K562 (cell line): ENCODE data around the gene SLC2A2. TPM values are rescaled to one million over a fixed set of nuclear protein-coding genes. Genes with fewer than 3 reads are reported as not detected.

ENCODE experiments used
- ATAC-seq: fragments of 200-7000 bp; cut with Tn5 transposase; 3 replicates; pipeline ENCODE4 v1.9.1; 2020; ENCODE audit warnings: moderate library complexity
- BruUV-seq: library from RNA; stranded (reverse); fragments of 400-500 nt; replicated peaks from 2 replicates; lab custom pipeline; 2021; lab: Mats Ljungman, UMichigan
- CTCF ChIA-PET: fragments of 300-600 bp; formaldehyde crosslinking; extraction: SDS; loops from one replicate; lab custom pipeline; 2021; ENCODE audit warnings: low intra/inter-chr PET ratio; lab: Yijun Ruan, JAX
- POLR2A ChIA-PET: fragments of 300-600, 350-650 bp; sonication (Branson Sonifier 250); formaldehyde crosslinking; extraction: SDS; loops from one replicate; lab custom pipeline; 2021; ENCODE audit warnings: antibody characterized with exemption, inconsistent platforms; lab: Yijun Ruan, JAX
- DNase-seq, 4 experiments: peaks; one replicate each; pipeline versions ENCODE4 v3.0.0 to v3.0.0-alpha.2; 2011 to 2018; ENCODE audit warnings: low spot score in 3 of 4, mixed read lengths in 3 of 4; ENCODE audit errors: extremely low read depth in 1 of 4
- FAIRE-seq: peaks from 2 replicates; lab custom pipeline; 2011; peaks lifted over from hg19 to GRCh38; lab: Jason Lieb, UNC
- H2AFZ ChIP-seq: 2 replicates; pipeline ENCODE4 v1.6.0; 2011; ENCODE audit warnings: low read depth, low read length, control low read depth, inconsistent platforms
- H3K27ac ChIP-seq: fragments of 200-600 bp; 3 replicates; pipeline ENCODE4 v1.8.0; 2011; ENCODE audit warnings: low read depth, mild to moderate bottlenecking, control low read depth, inconsistent platforms, low read length, moderate library complexity, mixed read lengths; ENCODE audit errors: extremely low read depth
- H3K27me3 ChIP-seq, 2 experiments: fragments of 300-600 bp in 1 of 2; 2 replicates in 1 of 2; 3 replicates in 1 of 2; pipeline versions ENCODE4 v1.6.0 to v1.8.0; 2011; ENCODE audit warnings: inconsistent platforms in 2 of 2, low read length in 2 of 2, mild to moderate bottlenecking in 1 of 2, mixed read lengths in 1 of 2, moderate library complexity in 1 of 2; ENCODE audit not compliant: control insufficient read depth in 2 of 2, insufficient read depth in 2 of 2
- H3K36me3 ChIP-seq: fragments of 300-600 bp; 3 replicates; pipeline ENCODE4 v1.8.0; 2011; ENCODE audit warnings: mild to moderate bottlenecking, low read length, inconsistent platforms; ENCODE audit not compliant: control insufficient read depth, insufficient read depth
- H3K4me1 ChIP-seq, 2 experiments: fragments of 200-600 bp in 1 of 2; replicated peaks in 1 of 2; 2 replicates in 1 of 2; 3 replicates in 1 of 2; pipeline versions ENCODE4 v1.5.1 to v1.8.0; 2011; ENCODE audit warnings: inconsistent platforms in 2 of 2, low read length in 2 of 2, mild to moderate bottlenecking in 1 of 2, mixed read lengths in 1 of 2, moderate library complexity in 1 of 2; ENCODE audit not compliant: control insufficient read depth in 2 of 2, insufficient read depth in 2 of 2
- H3K4me2 ChIP-seq: 2 replicates; pipeline ENCODE4 v1.6.1; 2011; ENCODE audit warnings: low read length, control low read depth, inconsistent platforms, mixed read lengths; ENCODE audit not compliant: insufficient read depth
- H3K4me3 ChIP-seq: fragments of 200-600 bp; sonication (generic), shearing (Covaris generic); 2 replicates; pipeline ENCODE4 v1.5.1; 2016; ENCODE audit warnings: control low read depth, inconsistent platforms
- H3K79me2 ChIP-seq: fragments of 200-600 bp; 3 replicates; pipeline ENCODE4 v1.8.0; 2011; ENCODE audit warnings: low read length, inconsistent platforms; ENCODE audit not compliant: control insufficient read depth, insufficient read depth
- H3K9ac ChIP-seq, 2 experiments: 2 replicates each; pipeline versions ENCODE4 v1.6.0 to v1.6.1; 2011; ENCODE audit warnings: low read depth in 2 of 2, low read length in 2 of 2, control low read depth in 1 of 2, inconsistent platforms in 1 of 2, mild to moderate bottlenecking in 1 of 2, mixed read lengths in 1 of 2; ENCODE audit not compliant: insufficient read depth in 1 of 2
- H3K9me1 ChIP-seq: one replicate; pipeline ENCODE4 v1.6.0; 2011; ENCODE audit warnings: inconsistent platforms, mild to moderate bottlenecking, low read length, moderate library complexity; ENCODE audit not compliant: control insufficient read depth, insufficient read depth
- H3K9me3 ChIP-seq: replicated peaks from 2 replicates; pipeline ENCODE4 v1.5.1; 2011; ENCODE audit warnings: low read depth, low read length, inconsistent platforms; ENCODE audit not compliant: control insufficient read depth, insufficient read depth
- H4K20me1 ChIP-seq: replicated peaks from 2 replicates; pipeline ENCODE4 v1.6.1; 2011; ENCODE audit warnings: low read length, inconsistent platforms, mixed read lengths; ENCODE audit not compliant: control insufficient read depth, insufficient read depth
- CBFB ChIP-seq: sonication (generic); formaldehyde crosslinking; IDR thresholded peaks from 2 replicates; pipeline ENCODE4 v1.4.0; 2020; ENCODE audit warnings: mild to moderate bottlenecking, missing genetic modification reagents
- CEBPZ ChIP-seq: fragments of 150-350 bp; IDR thresholded peaks from 2 replicates; pipeline ENCODE4 v1.6.1; 2014; ENCODE audit warnings: low read depth, mild to moderate bottlenecking, low read length, borderline replicate concordance
- ETV6 ChIP-seq, 3 experiments: fragments of 150-350 bp in 1 of 3; sonication (generic) in 1 of 3; formaldehyde crosslinking in 1 of 3; IDR thresholded peaks; 2 replicates each; pipeline versions ENCODE4 v1.6.1 to v1.8.0; 2014 to 2022; ENCODE audit warnings: borderline replicate concordance in 2 of 3, low read depth in 2 of 3, antibody characterized with exemption in 1 of 3, low read length in 1 of 3, mild to moderate bottlenecking in 1 of 3, missing genetic modification reagents in 1 of 3
- HNRNPH1 ChIP-seq: fragments of 200-400 bp; formaldehyde crosslinking; optimal IDR thresholded peaks from 2 replicates; pipeline ENCODE3; 2017; ENCODE audit warnings: low read depth, mild to moderate bottlenecking, low read length, moderate library complexity
- KAT8 ChIP-seq: fragments of 450-650 bp; IDR thresholded peaks from 2 replicates; pipeline ENCODE4 v1.6.1; 2016; ENCODE audit warnings: low read depth, mild to moderate bottlenecking
- NCOA4 ChIP-seq: fragments of 450-650 bp; IDR thresholded peaks from 2 replicates; pipeline ENCODE4 v1.6.1; 2018; ENCODE audit warnings: mild to moderate bottlenecking; ENCODE audit not compliant: partially characterized antibody
- PRMT5 ChIP-seq: sonication (generic); formaldehyde crosslinking; IDR thresholded peaks from 2 replicates; pipeline ENCODE4 v1.5.0; 2020; ENCODE audit warnings: missing genetic modification reagents
- RBM15 ChIP-seq: fragments of 200-400 bp; formaldehyde crosslinking; IDR thresholded peaks from 2 replicates; pipeline ENCODE4 v1.6.1; 2018; ENCODE audit warnings: mild to moderate bottlenecking, low read length, moderate library complexity; ENCODE audit not compliant: insufficient read depth
- RNF2 ChIP-seq: sonication (generic); IDR thresholded peaks from 2 replicates; pipeline ENCODE4 v1.6.1; 2016
- WGBS: fragments of 100-300 bp; shearing (Covaris generic); methylation state at CpG from one replicate; pipeline ENCODE4 v1.1.6; 2016; ENCODE audit warnings: low coverage, mixed read lengths; ENCODE audit not compliant: insufficient coverage; ENCODE audit errors: missing lambda C conversion rate; 5-methylcytosine and 5-hydroxymethylcytosine counted together
- in situ Hi-C: fragments of 300-500 bp; cut with MboI; formaldehyde crosslinking; loops from 4 replicates; pipeline ENCODE4 v1.15.0; 2018; ENCODE audit warnings: inconsistent platforms, mixed read lengths
- intact Hi-C: fragments of 100-400 bp; cut with micrococcal nuclease; formaldehyde crosslinking; loops from 2 replicates; pipeline ENCODE4 v1.14.2; 2022
- polyA plus RNA-seq, 8 experiments: library from polyadenylated mRNA; depleted of rRNA in 4 of 8; stranded (reverse) in 5 of 8; unstranded in 3 of 8; fragments of >200 nt; fragmentation: Nextera tagmentation in 2 of 8; fragmentation: Illumina TruSeq in 1 of 8; extraction: Ambion mirVana in 2 of 8; extraction: Trizol in 1 of 8; gene quantifications; 2 replicates each; pipeline versions ENCODE4 v1.2.1 to v1.2.3, GENCODE V29; 2011 to 2014; ENCODE audit warnings: inconsistent platforms in 1 of 8, missing spikeins in 1 of 8
- total RNA-seq, 7 experiments: library from RNA; depleted of rRNA in 6 of 7; stranded (reverse); fragments of >200 nt in 6 of 7; fragmentation: Illumina TruSeq in 2 of 7; extraction: Trizol in 2 of 7; gene quantifications; 2 replicates each; pipeline versions ENCODE4 v1.2.1 to v1.2.3, GENCODE V29; 2011 to 2021; ENCODE audit warnings: low replicate concordance in 1 of 7

The SLC2A2 gene
- total and polyA plus RNA-seq, 9 of the 15 experiments (the other 6 are each of a cell fraction or from before 2014, with no cell fraction given) = 0.18 TPM; not detected in 8

GRCh38 chr3:170976190-170976519 lies 50.4 kb downstream of the SLC2A2 start:
- Histone ChIP-seq H4K20me1 (no peaks in the 10 kb centered on the region), H3K4me1 (no peaks in the 10 kb centered on the region; a peak in 1 of 5 replicates), H3K4me3 (no peak overlapping the region), H2AFZ (no peak overlapping the region), H3K4me2 (no peak overlapping the region), H3K27ac (no peak overlapping the region), H3K36me3 (no peaks in the 10 kb centered on the region), H3K27me3 (peaks cover 12 to 16% of the 10 kb centered on the region in 2 experiments; a peak in 4 of 5 replicates), H3K9me3 (no peaks in the 10 kb centered on the region), H3K9ac (no peak overlapping the region), H3K9me1 (no peaks in the 10 kb centered on the region), H3K79me2 (no peaks in the 10 kb centered on the region)
- CTCF ChIA-PET = no interaction called here
- no peak for FAIRE-seq
- no peak for DNase-seq
- intact Hi-C loops = no loop called here
- POLR2A ChIA-PET = interaction anchor here (1.4 kb wide), 1 partner anchor 11 kb away, joined by 12 read pairs; no protein-coding TSS in a partner anchor
- no TSS peak for BruUV-seq
- in situ Hi-C loops = no loop called here
- TF ChIP-seq RNF2 = 0 out of 2 replicates have a peak, but pooled peaks have one; percentile 29
- no peak for TF ChIP-seq NCOA4
- ATAC-seq = no peak
- WGBS = 15% methylated on average over 4 of the region's 4 CpGs

- POLR2A ChIA-PET = no interaction called here
- H3K4me1 ChIP-seq = no peaks in the 10 kb centered on the region; a peak in 1 of 5 replicates
- no peaks in the 10 kb centered on the region for H3K9me3 ChIP-seq
- H3K36me3 ChIP-seq = no peaks in the 10 kb centered on the region
- no peak for DNase-seq
- no TSS peak for BruUV-seq
- H3K27ac ChIP-seq = no peak overlapping the region
- ATAC-seq = no peak
- WGBS = 5% methylated on average over 16 of the region's 16 CpGs
- H3K9ac ChIP-seq = no peak overlapping the region
- H3K4me2 ChIP-seq = no peak overlapping the region
- no peaks in the 10 kb centered on the region for H3K79me2 ChIP-seq
- intact Hi-C loops (no loop called here), in situ Hi-C loops (no loop called here)
- no peaks in the 10 kb centered on the region for H3K9me1 ChIP-seq
- H4K20me1 ChIP-seq = no peaks in the 10 kb centered on the region
- H3K27me3 ChIP-seq = peaks cover 12 to 16% of the 10 kb centered on the region in 2 experiments; a peak in 4 of 5 replicates
- no peak overlapping the region for H3K4me3 ChIP-seq
- H2AFZ ChIP-seq = no peak overlapping the region
- CTCF ChIA-PET = no interaction called here
- no peak for FAIRE-seq
- no peak for TF ChIP-seq CEBPZ
- TF ChIP-seq CBFB (CRISPR knock-in tag) = no peak
- no peak for TF ChIP-seq HNRNPH1
- no peak for TF ChIP-seq KAT8
- no peak for TF ChIP-seq PRMT5 (CRISPR knock-in tag)
- TF ChIP-seq RBM15 = no peak
- no peak for TF ChIP-seq ETV6 (IDR thresholded peaks at IDR 0.05; ENCODE audit: borderline replicate concordance in 1 of 2, low read depth in 2 of 2, low read length in 1 of 2)
- no peak for TF ChIP-seq ETV6 (CRISPR knock-in tag; IDR thresholded peaks at IDR 0.05; ENCODE audit: borderline replicate concordance)
Measured at GRCh38 chr3:170975283-170976189, 51.0 kb downstream of the SLC2A2 start.
